ENCODE measurements around the gene HSPA12B.

The HSPA12B gene

GRCh38 chr20:3801846-3802245, 69.4 kb downstream of the HSPA12B start:
- Histone ChIP-seq H3K9me3 (ENCODE audit: low read depth, low read length) (no peaks in the 10 kb centered on the region), H3K27ac (no peak overlapping the region), H3K4me3 (no peak overlapping the region), H3K9ac (ENCODE audit: insufficient read length) (no peak overlapping the region), H3K36me3 (ENCODE audit: insufficient read depth, low read length) (peaks cover 85% of the 10 kb centered on the region)
- TF ChIP-seq FOXP2 (optimal IDR thresholded peaks at IDR 0.05; ENCODE audit: control extremely low read depth, extremely low read length, insufficient read depth) (no peak), EZH2 (IDR thresholded peaks at IDR 0.05) (no peak), POLR2AphosphoS5 (IDR thresholded peaks at IDR 0.05; ENCODE audit: borderline replicate concordance, low read depth, low read length) (no peak)
- no peak for DNase-seq (ENCODE audit: low read depth, low spot score)
